ENCODE measurements around the gene PDE4D.

- TF ChIP-seq FOXP2 (optimal IDR thresholded peaks at IDR 0.05; ENCODE audit: borderline replicate concordance, extremely low read depth, extremely low read length, insufficient read depth) (no peak), REST (IDR thresholded peaks at IDR 0.05; ENCODE audit: insufficient read depth in 1 of 2, low read depth in 2 of 2, low read length in 2 of 2) (no peak), POLR2AphosphoS5 (IDR thresholded peaks at IDR 0.05; ENCODE audit: low read depth, low read length) (no peak)
Observed at GRCh38 chr5:59354811-59355210, 538.7 kb downstream of the PDE4D start.
